Natural killer cell (primary cell): ENCODE results near the gene VPS37B. TPM values are rescaled to one million over a fixed set of nuclear protein-coding genes. Genes with fewer than 3 reads are reported as not detected.
A peak's percentile ranks its signal among the peaks of the same experiment; 100 is the strongest.

Experiments
- ATAC-seq, 3 donors: fragments of 150-1000 bp in 2 of 3; fragments of 200-7000 bp in 1 of 3; cut with Tn5 transposase; 1 replicate in 1 of 3; 2 replicates in 2 of 3; pipeline ENCODE4 v1.10.0; 2021; ENCODE audit warnings: mild to moderate bottlenecking in 2 of 3, moderate library complexity in 2 of 3
- DNase-seq, 2 donors: peaks; one replicate each; pipeline versions ENCODE4 v3.0.0 to v3.0.0-alpha.2; 2013 to 2021; ENCODE audit warnings: mixed read lengths in 1 of 2
- H3K27ac ChIP-seq: one replicate; pipeline ENCODE4 v1.5.1; 2013; ENCODE audit warnings: mild to moderate bottlenecking, low read length
- H3K27me3 ChIP-seq: one replicate; pipeline ENCODE4 v1.6.1; 2013; ENCODE audit warnings: low read length; ENCODE audit not compliant: control insufficient read depth, insufficient read depth
- H3K36me3 ChIP-seq: one replicate; pipeline ENCODE4 v1.6.1; 2013; ENCODE audit warnings: low read length; ENCODE audit not compliant: control insufficient read depth, insufficient read depth
- H3K4me1 ChIP-seq: one replicate; pipeline ENCODE4 v1.6.1; 2013; ENCODE audit warnings: low read length; ENCODE audit not compliant: control insufficient read depth, insufficient read depth
- H3K4me3 ChIP-seq: one replicate; pipeline ENCODE4 v1.5.1; 2013; ENCODE audit warnings: low read length
- H3K9me3 ChIP-seq: one replicate; pipeline ENCODE4 v1.6.1; 2013; ENCODE audit warnings: low read length; ENCODE audit not compliant: control insufficient read depth, insufficient read depth
- H3K27ac Mint-ChIP-seq, 2 donors: one replicate each; pipeline ENCODE4 v1.8.0; 2022; ENCODE audit warnings: mild to moderate bottlenecking in 2 of 2, mixed read lengths in 2 of 2, moderate library complexity in 1 of 2
- H3K27me3 Mint-ChIP-seq, 2 donors: one replicate each; pipeline ENCODE4 v1.8.0; 2022; ENCODE audit warnings: low read depth in 2 of 2, mixed read lengths in 2 of 2
- H3K36me3 Mint-ChIP-seq: one replicate; pipeline ENCODE4 v1.8.0; 2022; ENCODE audit warnings: mixed read lengths
- H3K4me1 Mint-ChIP-seq, 2 donors: one replicate each; pipeline ENCODE4 v1.8.0; 2022; ENCODE audit warnings: mixed read lengths in 2 of 2
- H3K4me3 Mint-ChIP-seq: one replicate; pipeline ENCODE4 v1.8.0; 2022; ENCODE audit warnings: mild to moderate bottlenecking, moderate library complexity, mixed read lengths
- H3K9me3 Mint-ChIP-seq, 2 donors: one replicate each; pipeline ENCODE4 v1.8.0; 2022; ENCODE audit warnings: mixed read lengths in 2 of 2
- WGBS: methylation state at CpG from one replicate; pipeline ENCODE4 v1.1.7; 2013; ENCODE audit warnings: missing lambda C conversion rate; ENCODE audit not compliant: insufficient coverage; 5-methylcytosine and 5-hydroxymethylcytosine counted together
- intact Hi-C: fragments of 100-400 bp; cut with micrococcal nuclease; formaldehyde crosslinking; loops from one replicate; pipeline ENCODE4 v1.14.2; 2022
- total RNA-seq, 4 donors: library from RNA; stranded (reverse); fragments of 120-200 nt in 1 of 4; gene quantifications; one replicate each; pipeline versions ENCODE4 v1.2.3 to v1.2.4, GENCODE V29; 2013 to 2022
- TF ChIP-seq, protein P1 (sequence below): fragments of 200-600 bp; IDR thresholded peaks from one replicate; pipeline ENCODE4 v1.8.0; 2022; ENCODE audit warnings: antibody characterized with exemption

The VPS37B gene
- total RNA-seq, 3 donors from 2014 or later (not counting 1 experiment from before 2014, with no cell fraction given), result 142 to 167 (median 165) TPM

DNA sequence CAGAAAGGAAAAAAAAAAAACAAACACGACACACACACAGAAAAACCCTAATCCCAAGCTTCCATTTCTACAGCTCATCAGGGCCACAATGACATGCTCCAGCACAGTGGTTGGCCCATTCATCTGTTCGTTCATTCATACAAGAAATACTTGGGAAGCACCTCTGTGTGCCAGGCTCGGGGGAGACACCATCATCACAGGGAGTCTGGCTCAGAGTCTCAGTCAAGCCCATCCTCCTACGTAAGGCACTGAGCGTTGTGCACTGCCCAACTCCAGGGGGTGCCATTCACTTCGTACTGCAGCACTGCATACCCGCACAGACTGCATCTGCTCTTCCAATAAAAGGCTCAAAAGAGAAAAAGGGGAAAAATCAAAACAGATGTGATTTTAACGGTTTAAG, 15.3 kb downstream of the VPS37B start:
- Histone ChIP-seq H3K36me3 (peaks cover 3% of the 10 kb centered on the region), H3K4me1 (peaks cover 69% of the 10 kb centered on the region), H3K27ac (no peak overlapping the region), H3K4me3 (no peak overlapping the region), H3K9me3 (no peaks in the 10 kb centered on the region), H3K27me3 (no peaks in the 10 kb centered on the region)
- Mint-ChIP-seq H3K9me3 (no peaks in the 10 kb centered on the region), H3K4me3 (peak overlapping the region; percentile 83), H3K4me1 (peaks cover 89 to 90% of the 10 kb centered on the region in 2 donors), H3K27me3 (no peaks in the 10 kb centered on the region), H3K27ac (peak overlapping the region; percentile 81 to 88), H3K36me3 (no peaks in the 10 kb centered on the region)
- ATAC-seq (peak; percentile 57 to 71 (median 58)), DNase-seq (peak; percentile 21 to 57)
- 65% methylated on average over 8 of the region's 8 CpGs for WGBS
- TF ChIP-seq, protein P1, sequence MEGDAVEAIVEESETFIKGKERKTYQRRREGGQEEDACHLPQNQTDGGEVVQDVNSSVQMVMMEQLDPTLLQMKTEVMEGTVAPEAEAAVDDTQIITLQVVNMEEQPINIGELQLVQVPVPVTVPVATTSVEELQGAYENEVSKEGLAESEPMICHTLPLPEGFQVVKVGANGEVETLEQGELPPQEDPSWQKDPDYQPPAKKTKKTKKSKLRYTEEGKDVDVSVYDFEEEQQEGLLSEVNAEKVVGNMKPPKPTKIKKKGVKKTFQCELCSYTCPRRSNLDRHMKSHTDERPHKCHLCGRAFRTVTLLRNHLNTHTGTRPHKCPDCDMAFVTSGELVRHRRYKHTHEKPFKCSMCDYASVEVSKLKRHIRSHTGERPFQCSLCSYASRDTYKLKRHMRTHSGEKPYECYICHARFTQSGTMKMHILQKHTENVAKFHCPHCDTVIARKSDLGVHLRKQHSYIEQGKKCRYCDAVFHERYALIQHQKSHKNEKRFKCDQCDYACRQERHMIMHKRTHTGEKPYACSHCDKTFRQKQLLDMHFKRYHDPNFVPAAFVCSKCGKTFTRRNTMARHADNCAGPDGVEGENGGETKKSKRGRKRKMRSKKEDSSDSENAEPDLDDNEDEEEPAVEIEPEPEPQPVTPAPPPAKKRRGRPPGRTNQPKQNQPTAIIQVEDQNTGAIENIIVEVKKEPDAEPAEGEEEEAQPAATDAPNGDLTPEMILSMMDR, result peak; percentile 25
- intact Hi-C loops, result loop anchor here (2.0 to 5.0 kb wide), 2 partner anchors 14 to 72 kb away; no protein-coding TSS in a partner anchor

DNA sequence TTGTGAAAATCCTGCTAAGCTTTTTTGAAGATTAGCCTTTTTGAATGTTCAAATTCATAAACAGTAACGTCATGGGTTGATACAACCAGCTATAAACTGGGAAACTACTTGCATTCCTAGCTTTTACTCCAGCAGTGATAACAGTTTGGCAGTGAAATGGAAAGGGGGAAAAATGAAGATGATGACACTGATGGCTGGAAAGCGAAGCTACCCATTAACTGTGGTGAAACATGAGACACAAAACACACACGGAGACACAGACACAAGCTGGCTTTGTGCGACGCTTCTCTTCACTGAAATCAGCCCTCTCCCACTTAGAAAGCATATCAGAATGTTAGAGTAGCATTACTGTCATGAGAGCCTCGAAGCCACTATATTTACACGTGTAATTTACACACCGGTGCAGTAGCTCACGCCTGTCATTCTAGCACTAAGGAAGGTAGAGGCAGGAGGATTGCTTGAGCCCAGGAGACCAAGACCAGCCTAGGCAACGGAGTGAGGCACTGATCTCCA, 15.7 kb downstream of the VPS37B start:
- 83% methylated on average over 9 of the region's 10 CpGs for WGBS
- Histone ChIP-seq H3K27me3 (no peaks in the 10 kb centered on the region), H3K4me1 (peaks cover 73% of the 10 kb centered on the region), H3K9me3 (no peaks in the 10 kb centered on the region), H3K4me3 (no peak overlapping the region), H3K27ac (no peak overlapping the region), H3K36me3 (peaks cover 3% of the 10 kb centered on the region)
- peak overlapping the region; percentile 81 to 88 for H3K27ac Mint-ChIP-seq
- H3K36me3 Mint-ChIP-seq, result no peaks in the 10 kb centered on the region
- intact Hi-C loops, result loop anchor here (2.0 to 5.0 kb wide), 2 partner anchors 15 to 72 kb away; no protein-coding TSS in a partner anchor
- ATAC-seq, result no peak
- TF ChIP-seq, protein P1, result no peak
- peak in 1 of 2 donors; percentile 4 for DNase-seq
- H3K4me3 Mint-ChIP-seq, result peak overlapping the region; percentile 83
- no peaks in the 10 kb centered on the region for H3K27me3 Mint-ChIP-seq
- no peaks in the 10 kb centered on the region for H3K9me3 Mint-ChIP-seq
- H3K4me1 Mint-ChIP-seq, result peaks cover 93 to 94% of the 10 kb centered on the region in 2 donors

DNA sequence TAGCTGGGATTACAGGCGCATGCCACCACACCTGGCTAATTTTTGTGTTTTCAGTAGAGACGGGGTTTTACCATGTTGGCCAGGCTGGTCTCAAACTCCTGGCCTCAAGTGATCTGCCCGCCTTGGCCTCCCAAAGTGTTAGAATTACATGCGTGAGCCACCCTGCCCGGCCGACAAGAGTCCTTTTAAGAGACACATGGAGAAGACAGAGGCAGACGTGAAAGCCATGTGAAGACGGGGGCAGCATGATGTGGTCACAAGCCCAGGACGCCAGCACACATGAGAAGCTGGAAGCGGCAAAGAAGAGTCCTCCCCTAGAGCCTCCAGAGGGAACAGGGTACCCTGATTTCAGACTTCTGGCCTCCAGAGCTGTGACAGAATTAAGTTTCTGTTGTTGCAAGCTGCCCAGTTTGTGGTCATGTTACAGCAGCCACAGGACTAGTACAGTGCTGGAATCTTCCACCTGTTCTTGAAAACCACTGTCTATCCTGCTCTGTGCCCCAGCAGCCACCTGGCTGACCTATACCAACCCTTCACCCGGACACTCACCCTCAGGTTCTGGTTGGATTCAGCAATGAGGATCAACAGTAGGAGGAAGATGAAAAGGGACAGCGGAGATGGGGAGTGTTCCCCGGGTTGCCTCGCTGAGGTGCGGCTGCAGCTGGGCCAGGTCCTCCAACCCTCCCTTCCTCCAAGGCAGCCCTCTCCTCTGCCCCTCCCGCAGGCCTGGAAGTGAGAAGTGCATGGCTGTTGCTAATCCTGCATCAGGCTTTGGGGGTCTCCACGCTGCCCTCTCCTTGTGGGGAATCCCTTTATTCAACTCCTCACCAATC, 16.9 kb downstream of the VPS37B start:
- Histone ChIP-seq H3K27ac (peak overlapping the region; percentile 1), H3K27me3 (no peaks in the 10 kb centered on the region), H3K4me3 (no peak overlapping the region), H3K36me3 (peaks cover 3% of the 10 kb centered on the region), H3K9me3 (no peaks in the 10 kb centered on the region), H3K4me1 (peaks cover 84% of the 10 kb centered on the region)
- TF ChIP-seq, protein P1, result no peak
- intact Hi-C loops, result no loop called here
- Mint-ChIP-seq H3K4me3 (peak overlapping the region; percentile 83), H3K27me3 (no peaks in the 10 kb centered on the region), H3K36me3 (no peaks in the 10 kb centered on the region), H3K27ac (peak overlapping the region; percentile 81 to 88), H3K9me3 (no peaks in the 10 kb centered on the region), H3K4me1 (peaks cover 95% of the 10 kb centered on the region in 2 donors)
- ATAC-seq (peak; percentile 11 to 24 (median 18)), DNase-seq (peak; percentile 9 to 15)
- 63% methylated on average over 17 of the region's 17 CpGs for WGBS
